HepG2 (cell line): ENCODE results near the gene C1QTNF1. TPM values are rescaled to one million over a fixed set of nuclear protein-coding genes. Genes with fewer than 3 reads are reported as not detected.
A peak's percentile ranks its signal among the peaks of the same experiment; 100 is the strongest.

Source experiments
- CEBPB ChIP-seq: IDR thresholded peaks from 2 replicates; pipeline ENCODE4 v1.6.1; 2011; ENCODE audit warnings: low read depth, low read length, improper control_type of control experiment, borderline replicate concordance
- MIXL1 ChIP-seq: IDR thresholded peaks from 2 replicates; pipeline ENCODE4 v1.6.1; 2016
- PAXIP1 ChIP-seq: sonication (generic); formaldehyde crosslinking; conservative IDR thresholded peaks from 2 replicates; pipeline ENCODE4 v1.4.0; 2020; ENCODE audit warnings: mild to moderate bottlenecking, missing genetic modification reagents, moderate library complexity
- PHF20 ChIP-seq: sonication (generic); formaldehyde crosslinking; IDR thresholded peaks from 2 replicates; pipeline ENCODE4 v1.5.0; 2020; ENCODE audit warnings: mild to moderate bottlenecking, missing genetic modification reagents
- POLR2G ChIP-seq: fragments of 200-400 bp; formaldehyde crosslinking; IDR thresholded peaks from 2 replicates; pipeline ENCODE4 v1.6.1; 2018; ENCODE audit warnings: mild to moderate bottlenecking, low read depth, low read length, moderate library complexity
- ZNF280D ChIP-seq: sonication (generic); formaldehyde crosslinking; IDR thresholded peaks from 2 replicates; pipeline ENCODE4 v1.5.1; 2020; ENCODE audit warnings: mild to moderate bottlenecking, missing genetic modification reagents
- polyA plus RNA-seq, 8 experiments: library from polyadenylated mRNA; depleted of rRNA in 3 of 8; stranded (reverse) in 7 of 8; unstranded in 1 of 8; fragments of >200 nt; fragmentation: Illumina TruSeq in 4 of 8; extraction: Trizol in 4 of 8; gene quantifications; 2 replicates each; pipeline versions ENCODE4 v1.2.1 to v1.2.3, GENCODE V29; 2011 to 2016; ENCODE audit warnings: low read depth in 4 of 8, missing spikeins in 1 of 8, mixed read lengths in 1 of 8; ENCODE audit not compliant: insufficient read depth in 1 of 8
- total RNA-seq, 5 experiments: library from RNA; depleted of rRNA; stranded (reverse); fragments of >200 nt; fragmentation: Illumina TruSeq; extraction: Trizol; gene quantifications; 2 replicates each; pipeline ENCODE4 v1.2.3, GENCODE V29; 2016; ENCODE audit warnings: low read depth in 1 of 5

The C1QTNF1 gene
- total and polyA plus RNA-seq, 2 of the 13 experiments (the other 11 are each of a cell fraction or from before 2014, with no cell fraction given): 0.18 to 0.86 TPM

- TF ChIP-seq PAXIP1: no peak
- peak; percentile 54; the same call in 1 of the 2 replicates for TF ChIP-seq CEBPB
- TF ChIP-seq POLR2G: peak; percentile 19; the same call in 1 of the 2 replicates
- no peak for TF ChIP-seq ZNF280D (CRISPR knock-in tag)
- TF ChIP-seq PHF20: no peak
- no peak for TF ChIP-seq MIXL1
Observed at GRCh38 chr17:79017546-79018369, 6.2 kb upstream of the C1QTNF1 start (continued).
